Smooth muscle cell (in vitro differentiated cells): Measurements from ENCODE around the gene SH3PXD2B. TPM values are rescaled to one million over a fixed set of nuclear protein-coding genes. Genes with fewer than 3 reads are reported as not detected.

Experiments
- DNase-seq: peaks from one replicate; lab custom pipeline; 2025; ENCODE audit not compliant: unreplicated experiment; lab: John Stamatoyannopoulos, UW
- H2AFZ ChIP-seq: fragments of 200-600 bp; sonication (generic); 2 replicates; pipeline ENCODE4 v1.6.0; 2016; ENCODE audit warnings: antibody characterized with exemption, low read depth, mild to moderate bottlenecking
- H3F3A ChIP-seq: fragments of 200-600 bp; sonication (generic); 2 replicates; pipeline ENCODE4 v1.6.0; 2017; ENCODE audit warnings: antibody characterized with exemption, low read depth
- H3K27ac ChIP-seq: fragments of 200-600 bp; sonication (generic); 2 replicates; pipeline ENCODE4 v1.5.1; 2016; ENCODE audit warnings: low read depth, mild to moderate bottlenecking
- H3K27me3 ChIP-seq: fragments of 200-600 bp; sonication (generic); 2 replicates; pipeline ENCODE4 v1.6.1; 2016; ENCODE audit warnings: low read depth, mild to moderate bottlenecking
- H3K36me3 ChIP-seq: fragments of 200-600 bp; sonication (generic); 2 replicates; pipeline ENCODE4 v1.5.1; 2016; ENCODE audit warnings: low read depth
- H3K4me1 ChIP-seq: fragments of 200-600 bp; sonication (generic); 2 replicates; pipeline ENCODE4 v1.5.1; 2016; ENCODE audit warnings: low read depth
- H3K4me2 ChIP-seq: fragments of 200-600 bp; sonication (generic); 2 replicates; pipeline ENCODE4 v1.6.0; 2016; ENCODE audit warnings: mild to moderate bottlenecking
- H3K4me3 ChIP-seq: fragments of 200-600 bp; sonication (generic); 2 replicates; pipeline ENCODE4 v1.5.1; 2016; ENCODE audit warnings: mild to moderate bottlenecking
- H3K79me2 ChIP-seq: fragments of 200-600 bp; sonication (generic); 2 replicates; pipeline ENCODE4 v1.6.0; 2016; ENCODE audit warnings: low read depth, mild to moderate bottlenecking
- H3K9ac ChIP-seq: fragments of 200-600 bp; sonication (generic); 2 replicates; pipeline ENCODE4 v1.6.0; 2016; ENCODE audit warnings: low read depth
- H3K9me3 ChIP-seq: fragments of 200-600 bp; sonication (generic); replicated peaks from 2 replicates; pipeline ENCODE4 v1.5.1; 2016; ENCODE audit warnings: low read depth
- H4K20me1 ChIP-seq: fragments of 200-600 bp; sonication (generic); 2 replicates; pipeline ENCODE4 v1.6.0; 2016; ENCODE audit warnings: low read depth
- whole genome bisulfite sequencing: methylation state at CpG from one replicate; pipeline ENCODE4 v1.1.7; 2016; ENCODE audit warnings: low lambda C conversion rate; 5-methylcytosine and 5-hydroxymethylcytosine counted together
- polyA plus RNA-seq: library from polyadenylated mRNA; unstranded; fragments of >200 nt; fragmentation: Nextera tagmentation; extraction: Ambion mirVana; gene quantifications from 2 replicates; pipeline ENCODE4 v1.2.1, GENCODE V29; 2016
- total RNA-seq: library from RNA; depleted of rRNA; stranded (reverse); fragments of >200 nt; gene quantifications from 2 replicates; pipeline ENCODE4 v1.2.3, GENCODE V29; 2014
- TF ChIP-seq, protein P1 (sequence below): fragments of 200-600 bp; sonication (generic); IDR thresholded peaks from 2 replicates; pipeline ENCODE4 v1.5.1; 2017; ENCODE audit warnings: borderline replicate concordance, mild to moderate bottlenecking, antibody characterized with exemption; ENCODE audit not compliant: insufficient read depth, poor library complexity, severe bottlenecking

The SH3PXD2B gene
- total and polyA plus RNA-seq, 2 experiments from 2014 or later = 36.5 to 39.4 TPM

DNA sequence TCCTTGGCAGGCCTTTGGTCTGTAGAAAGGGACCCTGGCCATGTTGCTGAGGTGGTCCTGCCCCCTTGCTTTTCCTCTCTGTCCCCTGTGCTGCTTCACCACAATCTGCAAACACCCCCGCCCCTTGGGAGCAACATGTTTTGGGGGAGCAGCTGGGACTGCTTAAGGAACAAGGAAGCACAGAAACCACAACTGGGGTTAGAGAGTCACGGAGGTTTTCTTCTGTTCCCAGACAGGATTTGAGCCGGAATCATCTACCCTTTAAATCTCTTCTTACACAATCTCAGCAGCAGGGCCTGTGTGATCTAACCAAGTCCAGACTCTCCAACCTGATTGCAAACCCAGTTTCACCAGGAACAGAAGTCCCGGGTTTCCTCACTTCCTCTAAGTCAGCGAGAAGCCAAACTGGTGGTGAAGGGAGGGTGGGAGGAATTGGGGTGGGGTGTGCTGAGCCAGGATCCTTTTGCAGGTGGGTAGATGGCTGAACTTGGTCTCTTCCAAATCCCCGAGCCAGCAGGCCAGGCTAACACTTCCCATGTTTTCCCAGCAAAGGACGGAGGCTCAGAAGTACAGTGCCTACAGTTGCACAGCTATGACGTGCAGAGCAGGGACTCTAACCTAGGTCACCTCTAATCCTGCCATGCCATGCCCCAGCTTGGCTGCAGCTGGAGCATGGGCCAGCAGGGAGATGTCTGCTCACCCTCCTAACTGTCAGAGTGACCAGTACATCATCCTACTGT is 25.0 kb downstream of the SH3PXD2B start:
- Histone ChIP-seq H4K20me1 (peaks cover 100% of the 10 kb centered on the region), H3K36me3 (no peaks in the 10 kb centered on the region), H3K4me1 (peaks cover 5% of the 10 kb centered on the region), H3K4me2 (peak overlapping the region; percentile 59), H3K9me3 (no peaks in the 10 kb centered on the region), H2AFZ (no peak overlapping the region), H3F3A (peaks cover 15% of the 10 kb centered on the region), H3K27me3 (no peaks in the 10 kb centered on the region), H3K27ac (peak overlapping the region; percentile 88), H3K79me2 (peaks cover 91% of the 10 kb centered on the region), H3K9ac (no peak overlapping the region), H3K4me3 (no peak overlapping the region)
- TF ChIP-seq, protein P1, sequence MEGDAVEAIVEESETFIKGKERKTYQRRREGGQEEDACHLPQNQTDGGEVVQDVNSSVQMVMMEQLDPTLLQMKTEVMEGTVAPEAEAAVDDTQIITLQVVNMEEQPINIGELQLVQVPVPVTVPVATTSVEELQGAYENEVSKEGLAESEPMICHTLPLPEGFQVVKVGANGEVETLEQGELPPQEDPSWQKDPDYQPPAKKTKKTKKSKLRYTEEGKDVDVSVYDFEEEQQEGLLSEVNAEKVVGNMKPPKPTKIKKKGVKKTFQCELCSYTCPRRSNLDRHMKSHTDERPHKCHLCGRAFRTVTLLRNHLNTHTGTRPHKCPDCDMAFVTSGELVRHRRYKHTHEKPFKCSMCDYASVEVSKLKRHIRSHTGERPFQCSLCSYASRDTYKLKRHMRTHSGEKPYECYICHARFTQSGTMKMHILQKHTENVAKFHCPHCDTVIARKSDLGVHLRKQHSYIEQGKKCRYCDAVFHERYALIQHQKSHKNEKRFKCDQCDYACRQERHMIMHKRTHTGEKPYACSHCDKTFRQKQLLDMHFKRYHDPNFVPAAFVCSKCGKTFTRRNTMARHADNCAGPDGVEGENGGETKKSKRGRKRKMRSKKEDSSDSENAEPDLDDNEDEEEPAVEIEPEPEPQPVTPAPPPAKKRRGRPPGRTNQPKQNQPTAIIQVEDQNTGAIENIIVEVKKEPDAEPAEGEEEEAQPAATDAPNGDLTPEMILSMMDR = no peak
- no peak for DNase-seq
- WGBS = 34% methylated on average over 8 of the region's 8 CpGs

DNA sequence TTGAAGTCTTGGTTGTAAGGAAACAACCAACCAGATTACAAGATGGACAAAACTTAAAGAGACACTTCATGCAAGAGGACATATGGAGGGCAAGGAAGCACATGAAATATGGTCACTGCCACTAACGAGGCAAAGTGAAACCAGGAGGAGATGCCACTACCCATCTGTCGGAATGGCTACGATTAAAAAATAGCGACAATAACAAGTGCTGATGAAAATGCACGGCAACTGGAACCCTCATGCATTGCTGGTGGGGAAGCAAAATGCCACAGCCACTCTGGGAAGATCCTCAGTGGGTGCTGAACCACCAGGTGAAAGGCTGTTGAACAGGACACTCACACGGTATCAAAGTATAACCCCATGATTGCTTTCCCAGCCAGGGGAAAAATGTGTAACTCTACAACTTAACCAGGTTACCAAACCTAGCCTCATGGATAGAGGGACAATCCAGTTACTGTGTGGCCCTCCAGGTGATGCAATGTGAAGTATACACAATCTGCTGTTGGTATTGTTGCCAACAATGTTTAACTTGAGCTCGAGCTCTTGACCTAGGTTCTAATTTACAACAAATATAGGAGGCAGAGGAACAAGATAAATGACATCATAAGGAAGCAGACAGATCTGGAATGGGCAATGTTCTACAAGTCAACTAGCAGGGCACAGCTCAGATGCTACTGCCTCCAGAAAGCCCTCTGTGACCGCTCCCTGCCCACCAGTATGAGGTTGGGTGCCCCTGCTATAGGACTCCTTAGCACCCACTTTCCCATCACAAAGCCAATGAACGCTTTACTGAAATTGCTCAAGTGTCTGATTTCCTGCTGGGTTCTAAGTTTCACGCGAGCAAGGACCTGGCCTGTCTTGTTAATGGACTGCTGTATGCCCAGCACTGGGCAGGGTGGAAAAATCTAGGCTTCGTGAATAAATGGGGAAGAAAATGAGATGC is 25.8 kb downstream of the SH3PXD2B start:
- peak overlapping the region; percentile 59 for H3K4me2 ChIP-seq
- no peaks in the 10 kb centered on the region for H3K27me3 ChIP-seq
- TF ChIP-seq, protein P1 = no peak
- no peaks in the 10 kb centered on the region for H3K36me3 ChIP-seq
- no peak for DNase-seq
- H4K20me1 ChIP-seq = peaks cover 100% of the 10 kb centered on the region
- H3K4me3 ChIP-seq = no peak overlapping the region
- whole genome bisulfite sequencing = 88% methylated on average over 12 of the region's 12 CpGs
- peaks cover 91% of the 10 kb centered on the region for H3K79me2 ChIP-seq
- H2AFZ ChIP-seq = no peak overlapping the region
- peak overlapping the region; percentile 88 for H3K27ac ChIP-seq
- H3F3A ChIP-seq = peaks cover 15% of the 10 kb centered on the region
- no peak overlapping the region for H3K9ac ChIP-seq
- peaks cover 5% of the 10 kb centered on the region for H3K4me1 ChIP-seq
- no peaks in the 10 kb centered on the region for H3K9me3 ChIP-seq

DNA sequence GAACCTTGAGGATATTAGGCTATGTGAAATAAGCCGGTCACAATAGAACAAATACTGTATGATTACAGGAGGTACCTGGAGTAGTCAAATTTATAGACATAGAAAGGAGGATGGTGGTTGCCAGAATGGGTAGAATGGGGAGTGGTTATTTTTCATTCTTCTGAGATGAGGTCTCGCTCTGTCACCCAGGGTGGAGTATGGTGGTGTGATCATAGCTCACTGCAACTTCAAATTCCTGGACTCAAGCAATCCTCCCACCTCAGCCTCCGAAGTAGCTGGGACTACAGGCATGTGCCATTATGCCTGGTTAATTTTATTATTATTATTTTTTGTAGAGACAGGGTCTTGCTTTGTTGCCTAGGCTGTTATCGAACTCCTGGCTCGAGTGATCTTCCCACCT is 27.1 kb downstream of the SH3PXD2B start:
- H3K79me2 ChIP-seq = peaks cover 84% of the 10 kb centered on the region
- no peak overlapping the region for H3K4me2 ChIP-seq
- peak overlapping the region; percentile 44 for H3K27ac ChIP-seq

More for the DNA sequence above, 27.1 kb downstream of the SH3PXD2B start:
- peaks cover 15% of the 10 kb centered on the region for H3F3A ChIP-seq
- H3K4me3 ChIP-seq = no peak overlapping the region
- H3K9ac ChIP-seq = peak overlapping the region; percentile 15
- DNase-seq = no peak
- no peaks in the 10 kb centered on the region for H3K27me3 ChIP-seq
- peaks cover 100% of the 10 kb centered on the region for H4K20me1 ChIP-seq
- no peaks in the 10 kb centered on the region for H3K9me3 ChIP-seq
- TF ChIP-seq, protein P1 = no peak
- peaks cover 5% of the 10 kb centered on the region for H3K4me1 ChIP-seq
- no peak overlapping the region for H2AFZ ChIP-seq
- 91% methylated on average over 5 of the region's 5 CpGs for WGBS
- H3K36me3 ChIP-seq = no peaks in the 10 kb centered on the region
